GM18868 (cell line): ENCODE data around the gene DCST1.

Experiments
- ATAC-seq: cut with Tn5 transposase; IDR thresholded peaks from one replicate; pipeline ENCODE4 v1.9.1; 2021; ENCODE audit warnings: mild to moderate bottlenecking, moderate library complexity; ENCODE audit not compliant: unreplicated experiment

DCST1 gene

DNA sequence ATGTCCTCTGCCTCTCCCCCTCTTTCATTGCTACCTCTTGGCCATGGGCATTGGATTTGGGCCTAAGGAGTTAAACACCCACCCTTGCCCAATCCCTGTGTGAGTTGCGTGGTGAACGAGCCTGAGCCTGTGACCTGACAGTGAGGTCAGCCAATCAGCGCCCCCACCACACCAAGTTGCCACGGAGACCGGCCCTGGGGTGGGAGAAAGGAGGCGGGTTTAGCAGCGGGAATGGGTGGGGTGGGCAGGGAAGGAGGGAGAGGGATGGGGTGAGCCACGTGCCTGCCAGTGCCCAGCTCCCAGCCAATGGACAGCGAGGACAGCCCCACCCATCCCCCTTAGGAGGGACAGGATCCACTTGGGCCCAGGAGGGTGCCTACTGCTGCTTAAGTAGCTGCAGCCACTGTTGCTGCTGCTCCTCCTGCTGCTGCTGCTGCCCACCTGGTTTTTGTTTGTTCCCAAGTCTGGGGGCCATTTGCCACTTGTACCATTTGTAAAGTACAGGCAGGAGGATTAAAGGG is 21.5 kb upstream of the DCST1 start:
- ATAC-seq: no peak

DNA sequence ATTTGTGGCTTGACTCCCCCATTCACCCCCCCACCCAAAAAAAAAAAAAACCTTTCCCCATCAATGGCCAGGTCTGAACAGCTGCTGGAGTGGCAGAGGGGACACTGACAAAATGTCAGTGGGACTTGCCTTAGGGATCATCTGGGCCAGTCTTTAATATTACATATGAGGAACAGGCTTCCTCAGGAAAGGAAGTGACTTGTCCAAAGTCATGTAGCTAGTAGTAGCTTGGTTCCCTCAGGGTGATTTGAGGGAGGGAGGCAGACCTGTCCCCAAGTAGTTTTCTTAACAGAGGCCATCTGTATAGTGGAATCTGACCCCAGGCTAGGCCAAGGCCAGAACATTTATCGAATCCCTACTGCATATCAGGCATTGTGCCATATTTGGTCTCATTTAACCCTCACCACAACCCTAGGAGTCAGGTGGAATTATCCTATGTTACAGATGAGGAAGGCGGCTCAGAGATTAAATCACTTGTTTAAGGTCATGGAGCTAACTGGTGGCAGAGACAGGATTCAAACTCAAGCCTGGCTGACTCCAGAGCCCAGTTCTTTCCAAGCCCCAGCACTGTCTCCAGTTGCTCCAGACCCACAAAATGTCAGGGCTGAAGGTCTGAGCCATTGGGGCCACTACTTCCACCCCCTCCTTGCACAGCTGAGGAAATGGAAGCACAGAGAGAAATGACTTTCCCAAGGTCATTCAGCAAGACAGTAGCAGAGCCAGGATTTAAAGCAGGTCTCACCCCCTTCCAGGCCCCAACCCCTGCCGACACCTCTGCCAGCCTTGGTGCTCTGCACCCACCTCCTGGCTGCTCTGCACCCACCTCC is 20.6 kb upstream of the DCST1 start:
- ATAC-seq: no peak

DNA sequence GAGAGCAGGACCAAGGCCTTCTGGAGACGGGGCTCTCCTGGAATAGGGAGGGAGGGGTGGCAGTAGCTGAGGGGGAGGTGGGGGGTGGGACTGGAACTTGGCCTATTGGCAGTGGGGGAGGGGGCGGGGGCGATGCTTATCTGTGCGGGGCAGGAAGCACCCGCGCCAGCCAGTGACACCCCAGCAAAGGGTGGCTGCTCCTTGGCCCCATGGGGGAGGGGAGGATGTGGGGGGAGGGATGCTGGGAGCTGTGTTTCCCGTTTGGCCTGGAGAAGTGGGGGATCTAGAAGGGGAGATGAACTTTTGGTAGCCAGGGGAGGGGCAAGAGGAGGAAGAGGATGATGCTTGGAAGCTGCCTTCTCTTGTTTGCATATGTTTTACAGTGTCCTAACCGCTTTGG is 20.0 kb upstream of the DCST1 start:
- ATAC-seq: no peak

DNA sequence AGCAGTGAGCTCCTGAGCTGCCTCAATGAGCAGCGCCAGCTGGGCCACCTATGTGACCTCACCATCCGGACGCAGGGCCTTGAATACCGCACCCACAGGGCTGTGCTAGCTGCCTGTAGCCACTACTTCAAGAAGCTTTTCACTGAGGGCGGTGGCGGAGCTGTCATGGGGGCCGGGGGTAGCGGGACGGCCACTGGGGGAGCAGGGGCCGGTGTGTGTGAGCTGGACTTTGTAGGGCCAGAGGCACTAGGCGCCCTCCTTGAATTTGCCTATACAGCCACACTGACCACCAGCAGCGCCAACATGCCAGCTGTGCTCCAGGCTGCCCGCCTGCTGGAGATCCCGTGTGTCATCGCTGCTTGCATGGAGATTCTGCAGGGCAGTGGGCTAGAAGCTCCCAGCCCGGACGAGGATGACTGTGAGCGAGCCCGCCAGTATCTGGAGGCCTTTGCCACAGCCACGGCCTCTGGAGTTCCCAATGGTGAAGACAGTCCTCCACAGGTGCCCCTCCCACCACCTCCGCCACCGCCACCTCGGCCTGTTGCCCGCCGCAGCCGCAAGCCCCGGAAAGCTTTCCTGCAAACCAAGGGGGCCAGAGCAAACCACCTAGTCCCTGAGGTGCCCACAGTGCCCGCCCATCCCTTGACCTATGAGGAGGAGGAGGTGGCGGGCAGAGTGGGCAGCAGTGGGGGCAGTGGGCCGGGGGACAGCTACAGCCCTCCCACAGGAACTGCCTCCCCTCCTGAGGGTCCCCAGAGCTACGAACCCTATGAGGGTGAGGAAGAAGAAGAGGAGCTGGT is 18.7 kb upstream of the DCST1 start:
- no peak for ATAC-seq

DNA sequence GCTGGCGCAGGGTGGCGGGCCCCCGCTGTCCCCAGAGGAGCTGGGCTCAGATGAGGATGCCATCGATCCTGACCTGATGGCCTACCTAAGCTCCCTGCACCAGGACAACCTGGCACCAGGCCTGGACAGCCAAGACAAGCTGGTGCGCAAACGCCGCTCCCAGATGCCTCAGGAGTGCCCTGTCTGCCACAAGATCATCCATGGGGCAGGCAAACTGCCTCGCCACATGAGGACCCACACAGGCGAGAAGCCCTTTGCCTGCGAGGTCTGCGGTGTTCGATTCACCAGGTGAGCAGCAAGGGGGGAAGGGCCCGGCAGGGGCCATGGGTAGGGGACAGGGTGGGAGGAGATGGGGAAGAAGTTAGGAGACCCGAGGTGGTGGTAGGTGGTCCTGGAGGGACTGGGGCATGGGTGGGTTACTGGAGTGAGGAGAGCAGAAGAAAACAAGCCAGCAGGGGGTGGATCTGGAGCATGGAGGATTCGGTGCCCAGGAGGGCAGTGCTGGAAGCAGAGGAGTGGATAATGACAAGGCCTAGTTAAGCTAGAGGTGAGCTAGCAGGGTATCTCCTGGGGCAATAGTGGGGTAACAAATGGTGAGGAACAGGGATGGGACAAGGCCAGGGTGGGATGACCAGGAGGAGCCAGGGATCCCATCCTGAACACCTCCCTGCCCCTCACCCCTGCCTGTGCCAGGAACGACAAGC is 17.9 kb upstream of the DCST1 start:
- no peak for ATAC-seq

DNA sequence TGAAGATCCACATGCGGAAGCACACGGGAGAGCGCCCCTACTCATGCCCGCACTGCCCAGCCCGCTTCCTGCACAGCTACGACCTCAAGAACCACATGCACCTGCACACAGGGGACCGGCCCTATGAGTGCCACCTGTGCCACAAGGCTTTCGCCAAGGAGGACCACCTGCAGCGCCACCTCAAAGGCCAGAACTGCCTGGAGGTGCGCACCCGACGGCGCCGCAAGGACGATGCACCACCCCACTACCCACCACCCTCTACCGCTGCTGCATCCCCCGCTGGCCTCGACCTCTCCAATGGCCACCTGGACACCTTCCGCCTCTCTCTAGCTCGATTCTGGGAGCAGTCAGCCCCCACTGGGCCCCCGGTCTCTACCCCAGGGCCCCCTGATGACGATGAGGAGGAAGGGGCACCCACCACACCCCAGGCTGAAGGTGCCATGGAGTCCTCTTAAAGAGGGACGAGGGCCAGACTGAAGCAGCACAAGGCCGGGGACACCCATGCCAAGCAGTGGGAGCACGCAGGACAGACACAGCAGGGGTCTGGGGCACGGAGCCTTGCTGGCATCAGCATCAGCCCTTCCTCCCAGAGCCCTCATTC is 17.3 kb upstream of the DCST1 start:
- no peak for ATAC-seq

DNA sequence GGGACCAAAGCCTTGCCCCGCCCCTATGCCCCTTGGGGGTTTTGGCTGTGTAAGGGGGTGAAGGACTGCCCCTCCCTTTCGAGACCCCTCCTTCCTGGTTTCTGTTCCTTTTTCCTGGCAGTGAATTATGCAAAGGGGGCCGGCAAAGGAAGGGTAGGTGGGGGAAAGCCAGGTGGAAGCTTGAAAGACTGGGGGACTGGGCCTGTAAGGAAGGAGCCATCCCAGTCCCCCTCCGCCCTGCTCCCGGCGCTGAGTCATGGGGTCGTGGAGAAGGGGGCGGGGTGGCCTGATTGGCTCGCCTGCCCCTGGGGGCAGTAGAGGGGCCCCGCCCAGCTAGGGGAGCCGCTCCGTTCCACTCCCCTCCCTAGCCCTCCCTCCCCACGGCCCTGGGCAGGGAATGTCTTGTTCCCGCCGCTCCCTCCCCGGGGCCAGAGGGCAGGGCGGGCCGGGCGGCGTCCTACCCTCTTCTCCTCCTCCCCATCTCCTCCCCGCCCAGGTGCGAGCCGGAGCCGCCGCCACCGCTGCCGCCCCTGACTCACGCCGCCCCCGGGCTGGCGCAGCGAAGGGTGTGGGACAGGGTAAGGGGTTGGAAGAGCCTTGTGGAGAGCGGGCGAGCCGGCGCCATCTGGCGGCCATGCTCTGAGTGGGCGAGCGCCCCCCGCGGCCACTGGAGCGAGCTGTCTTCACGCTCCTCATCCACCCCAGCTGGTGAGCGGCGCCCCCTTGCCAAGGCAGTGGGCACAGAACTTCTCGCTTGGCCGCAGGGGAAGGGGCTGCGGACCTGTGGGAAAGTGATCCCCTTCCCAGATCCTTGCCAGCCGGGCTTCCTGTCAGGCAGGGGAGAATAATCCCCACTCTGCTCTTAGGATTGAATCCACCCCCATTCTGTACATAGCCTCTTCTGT is 16.3 kb upstream of the DCST1 start:
- ATAC-seq: peak; percentile 80

DNA sequence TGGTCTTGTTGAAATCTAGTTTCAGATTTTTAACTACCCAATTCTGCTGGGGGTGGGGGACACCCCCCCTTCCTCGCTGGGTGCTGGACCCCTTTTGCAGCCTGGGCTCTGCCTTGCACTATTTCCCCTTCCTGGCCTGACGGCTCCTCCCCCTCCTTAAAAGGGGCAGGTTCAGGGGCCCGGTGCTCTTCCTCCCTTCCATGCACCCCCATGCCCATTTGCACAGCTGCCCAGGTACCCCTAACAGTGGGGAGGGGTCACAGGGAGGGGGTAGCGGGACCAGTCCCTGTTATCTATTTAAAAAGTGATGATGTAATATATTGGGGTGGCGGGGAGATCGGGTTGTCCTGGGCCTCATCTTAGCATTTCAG is 15.7 kb upstream of the DCST1 start:
- ATAC-seq: peak; percentile 8

DNA sequence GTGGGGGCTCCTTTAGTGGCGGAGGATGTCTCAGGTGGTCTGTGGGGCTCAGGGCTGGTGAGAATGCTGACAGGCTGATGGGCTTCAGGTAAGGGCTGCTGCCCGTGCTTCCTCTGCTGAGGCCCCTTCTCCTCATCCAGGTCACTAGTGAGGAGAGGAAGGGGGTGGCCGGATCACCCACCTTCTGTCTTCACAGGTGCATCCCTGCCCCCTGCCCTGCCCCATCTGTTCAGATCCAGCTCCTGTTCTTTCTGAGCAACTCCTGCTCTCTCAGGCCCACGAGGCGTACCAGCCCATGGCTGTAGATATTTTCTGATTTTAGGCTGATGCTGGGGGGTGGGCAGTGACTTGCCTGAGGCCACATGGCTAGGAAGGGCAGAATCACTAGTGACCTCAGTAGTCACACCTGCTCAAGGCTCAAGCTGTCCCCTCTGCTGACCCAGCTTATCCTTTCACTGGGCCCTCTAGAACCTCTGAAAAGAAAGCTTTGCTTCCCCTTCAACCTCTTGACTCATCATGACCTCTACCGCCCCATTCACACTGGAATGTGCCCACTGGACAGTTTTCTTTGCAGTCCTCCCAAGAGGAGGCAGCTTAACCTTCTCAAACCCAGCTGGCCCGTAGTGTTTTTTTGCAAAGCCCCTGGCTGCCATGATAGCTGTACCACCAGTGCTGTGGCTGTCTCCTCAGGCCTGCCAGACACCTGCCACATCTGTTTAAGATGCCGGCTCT is 14.8 kb upstream of the DCST1 start:
- no peak for ATAC-seq

DNA sequence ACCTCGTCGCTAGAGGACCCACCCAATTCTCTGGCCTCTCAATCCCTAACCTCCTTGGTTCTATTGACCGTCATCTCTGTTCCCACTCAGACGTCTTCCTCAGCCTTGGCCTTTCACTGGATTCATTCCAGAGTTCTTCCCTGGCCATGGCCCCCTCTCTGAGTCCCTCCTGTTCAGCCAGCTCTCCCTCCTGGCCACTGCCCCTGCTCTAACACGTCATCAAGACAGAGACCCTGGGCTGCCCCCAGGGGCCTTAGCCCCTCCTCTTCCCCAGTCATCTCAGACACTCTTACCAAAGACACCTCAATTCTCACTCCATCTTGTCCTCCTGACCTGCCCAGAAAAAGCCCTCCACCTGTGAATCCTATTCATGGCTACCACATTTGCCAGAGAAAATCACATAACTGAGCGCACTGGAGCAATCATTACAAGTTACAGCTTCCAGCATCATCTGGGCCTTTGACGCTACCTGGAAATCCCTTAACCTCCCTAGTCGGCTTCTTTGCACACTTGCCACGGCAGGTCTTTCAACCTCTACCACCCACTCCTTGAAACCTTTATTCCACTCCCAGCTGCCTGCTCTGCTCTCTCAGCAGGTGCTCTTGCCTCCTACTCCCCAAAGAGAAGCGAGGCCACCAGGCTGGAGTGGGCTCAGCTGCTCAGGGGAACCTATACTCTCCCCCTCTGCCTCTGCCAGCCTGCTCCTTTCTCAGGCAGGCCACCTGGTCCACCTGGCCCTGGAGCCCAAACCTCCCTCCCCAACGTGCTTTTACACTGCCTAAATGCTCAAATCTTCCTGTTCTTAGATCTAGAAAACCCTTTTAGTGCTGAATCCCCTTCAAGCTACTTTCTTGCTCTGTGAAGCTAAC is 14.0 kb upstream of the DCST1 start:
- no peak for ATAC-seq

DNA sequence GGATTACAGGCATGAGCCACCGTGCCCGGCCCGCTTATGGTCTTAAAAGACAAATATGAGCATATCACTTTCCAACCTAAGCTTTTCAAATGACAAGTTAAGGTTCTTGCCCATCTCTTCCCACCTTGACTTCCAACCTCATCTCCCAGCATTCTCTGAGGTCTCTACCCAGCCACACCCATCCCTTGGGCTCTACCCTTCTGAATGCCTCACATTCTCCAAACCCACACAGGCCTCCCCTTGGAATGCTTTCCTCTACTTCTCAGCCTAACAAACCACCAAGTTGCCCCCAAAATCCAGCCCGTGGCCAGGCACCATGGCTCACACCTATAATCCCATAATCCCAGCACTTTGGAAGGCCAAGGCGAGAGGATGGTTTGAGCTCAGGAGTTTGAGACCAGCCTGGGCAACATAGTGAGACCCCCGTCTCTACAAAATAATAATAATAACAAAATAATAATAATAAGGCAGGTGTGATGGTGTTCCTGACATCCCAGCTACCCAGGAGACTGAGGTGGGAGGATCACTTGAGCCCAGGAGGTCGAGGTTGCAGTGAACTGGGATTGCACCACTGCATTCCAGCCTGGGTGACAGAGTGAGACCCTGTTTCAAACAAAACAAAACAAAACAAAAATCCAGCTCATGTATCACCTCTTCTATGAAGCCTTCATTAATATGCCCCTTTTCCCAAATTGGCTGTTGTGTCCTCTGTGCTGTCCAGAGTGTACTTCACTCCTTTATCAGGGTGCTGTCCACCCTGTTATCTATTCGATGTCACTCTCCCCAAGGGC is 11.3 kb upstream of the DCST1 start:
- no peak for ATAC-seq

DNA sequence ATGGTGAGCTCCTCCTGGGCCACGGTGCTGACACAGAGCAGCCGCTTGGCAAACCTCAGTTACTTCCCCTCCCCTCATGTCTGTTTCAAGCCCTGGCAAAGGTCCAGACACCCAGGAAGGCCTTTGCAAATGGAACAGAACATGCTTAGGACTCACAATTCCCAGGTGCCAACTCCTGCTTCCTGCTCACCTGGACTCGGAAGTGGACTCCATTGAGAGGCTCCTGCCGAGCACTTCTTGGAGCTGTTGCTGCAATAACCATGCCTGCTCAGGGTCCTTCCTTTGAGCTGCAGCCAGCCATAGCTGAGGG is 10.7 kb upstream of the DCST1 start:
- ATAC-seq: no peak

DNA sequence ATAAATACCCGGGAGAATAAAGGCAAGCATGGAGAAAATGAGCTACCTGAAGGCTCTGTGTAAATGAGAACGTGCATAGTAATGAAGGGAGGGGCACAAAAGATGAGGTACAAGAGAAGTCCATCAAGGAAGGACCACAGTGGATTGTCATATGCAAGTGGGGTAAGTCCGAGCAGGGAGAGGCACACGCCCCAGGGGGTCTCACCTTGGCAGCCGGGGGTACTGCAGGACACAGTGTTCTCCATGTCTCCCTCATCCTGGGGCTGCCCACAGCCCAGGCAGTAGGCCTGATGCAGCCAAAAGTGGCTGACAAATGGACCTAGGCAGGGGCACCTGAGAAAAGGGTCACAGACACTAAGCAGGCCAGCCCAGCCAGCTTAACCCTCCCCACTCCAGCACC is 10.0 kb upstream of the DCST1 start:
- no peak for ATAC-seq

DNA sequence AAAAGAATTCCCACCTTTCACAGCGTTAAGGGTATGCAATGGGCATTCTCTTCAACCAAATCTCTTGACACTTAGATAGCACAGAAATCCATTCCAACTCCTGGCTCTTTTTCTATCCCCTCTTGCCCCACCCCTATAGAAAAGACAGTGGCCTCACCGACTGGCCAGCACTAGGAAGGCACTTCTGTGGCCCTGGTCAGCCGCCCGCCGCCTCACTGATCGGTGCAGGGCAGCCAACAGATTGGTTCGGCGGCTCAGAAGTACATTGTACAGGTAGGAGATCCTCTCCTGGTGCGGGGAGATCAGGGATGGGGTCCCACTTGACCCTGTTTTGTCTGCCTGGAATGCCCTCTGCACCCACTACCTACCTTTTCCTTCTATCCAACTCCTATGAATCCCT is 9.3 kb upstream of the DCST1 start:
- ATAC-seq: no peak

DNA sequence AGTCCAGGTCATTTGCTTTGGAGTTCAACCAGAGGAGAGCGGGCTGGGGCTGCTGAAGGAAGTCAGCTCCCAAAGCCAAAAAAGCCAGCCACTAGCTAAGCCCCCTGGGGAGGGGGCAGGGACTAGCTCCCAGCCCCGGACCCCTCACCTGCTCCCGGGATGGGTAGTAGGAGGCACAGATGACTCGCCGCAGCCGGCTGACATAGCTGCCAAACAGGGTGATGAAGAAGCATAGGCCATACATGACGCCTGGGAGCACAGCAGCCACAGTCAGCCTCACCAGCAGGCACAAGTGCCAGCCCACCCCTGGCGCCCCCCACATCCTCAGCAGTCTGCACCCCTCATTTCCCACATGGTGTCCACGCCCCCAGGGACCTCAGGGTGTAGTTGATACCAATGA is 7.5 kb upstream of the DCST1 start:
- no peak for ATAC-seq

DNA sequence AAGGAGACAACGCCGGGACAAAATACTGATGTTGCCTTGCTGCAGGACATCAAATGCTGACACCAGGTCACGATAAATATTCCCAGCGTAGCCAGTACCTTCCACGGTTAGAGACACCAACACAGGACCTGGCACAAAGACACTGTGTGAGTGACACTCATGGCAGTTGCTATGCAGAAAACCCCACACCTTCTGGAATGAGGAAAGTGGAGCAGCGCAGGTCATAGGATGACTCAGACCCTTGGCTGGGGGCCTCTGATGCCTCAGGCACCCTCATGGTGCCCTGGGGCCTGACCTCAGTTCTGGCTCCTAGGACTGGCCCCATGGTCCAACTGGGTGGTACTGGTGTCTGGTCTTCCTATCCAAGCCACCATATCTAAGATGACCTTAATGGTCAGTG is 7.0 kb upstream of the DCST1 start:
- no peak for ATAC-seq

DNA sequence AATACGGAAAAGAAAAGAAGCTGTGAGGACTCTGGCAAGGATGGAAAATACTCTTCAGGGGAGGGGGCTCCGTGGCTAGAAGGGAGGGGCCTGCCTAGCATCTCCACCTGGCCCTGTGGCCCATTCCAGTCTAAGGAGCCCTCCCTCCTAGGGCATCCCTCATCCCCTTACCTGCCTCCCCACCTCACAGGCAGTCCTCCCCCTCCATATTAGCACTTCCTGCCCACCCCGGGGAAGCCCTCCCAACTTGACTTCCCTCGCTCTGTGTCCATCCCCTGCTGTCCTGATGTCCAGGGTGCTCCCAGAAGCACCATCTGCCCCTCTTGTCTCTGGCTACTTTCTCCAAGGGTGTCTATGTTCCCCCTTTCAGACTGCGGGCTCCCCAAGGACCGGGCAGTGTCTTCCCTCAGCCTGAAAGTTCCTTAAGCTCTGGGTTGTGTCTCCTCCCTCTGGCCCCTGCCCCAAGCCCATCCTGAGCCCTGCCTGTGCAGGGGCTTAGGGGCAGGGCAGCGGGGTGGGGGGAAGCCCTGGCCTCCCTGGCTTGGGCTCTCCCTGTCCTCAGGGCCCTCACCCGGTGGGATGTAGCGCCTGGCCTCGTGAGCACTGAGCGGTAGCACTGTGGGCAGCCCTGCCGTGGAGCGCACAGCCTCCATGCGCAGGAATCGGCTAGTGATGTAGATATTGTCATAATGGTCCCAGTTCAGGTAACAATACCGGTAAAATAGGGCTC is 3.9 kb upstream of the DCST1 start:
- no peak for ATAC-seq
